Cardiac muscle cell (in vitro differentiated cells and primary cell): ENCODE measurements around the gene HLA-DPA1. TPM values are rescaled to one million over a fixed set of nuclear protein-coding genes. Genes with fewer than 3 reads are reported as not detected.
A peak's percentile ranks its signal among the peaks of the same experiment; 100 is the strongest.

Experiments
- DNase-seq, 2 donors: peaks; one replicate each; pipeline versions ENCODE4 v3.0.0 to v3.0.0-alpha.2; 2010 to 2017; ENCODE audit warnings: low read depth in 1 of 2, low spot score in 1 of 2
- H3K27ac ChIP-seq: fragments of 200-600 bp; sonication (generic); 2 replicates; pipeline ENCODE4 v1.5.1; 2016
- H3K27me3 ChIP-seq: fragments of 200-600 bp; sonication (generic); 2 replicates; pipeline ENCODE4 v1.6.0; 2016; ENCODE audit warnings: control low read depth
- H3K36me3 ChIP-seq: fragments of 200-600 bp; sonication (generic); 2 replicates; pipeline ENCODE4 v1.5.1; 2016; ENCODE audit warnings: control low read depth
- H3K4me1 ChIP-seq: fragments of 200-600 bp; sonication (generic); 2 replicates; pipeline ENCODE4 v1.8.1; 2017; ENCODE audit warnings: low read depth, mild to moderate bottlenecking, mixed run types
- H3K4me3 ChIP-seq: fragments of 200-600 bp; sonication (generic); 2 replicates; pipeline ENCODE4 v1.5.1; 2016; ENCODE audit warnings: mild to moderate bottlenecking
- H3K9me3 ChIP-seq: fragments of 200-600 bp; sonication (generic); 2 replicates; pipeline ENCODE4 v1.5.1; 2017; ENCODE audit warnings: low read depth, mild to moderate bottlenecking, control low read depth
- CTCF ChIP-seq: IDR thresholded peaks from 2 replicates; pipeline ENCODE4 v1.5.1; 2012; ENCODE audit warnings: low read depth, mild to moderate bottlenecking, low read length
- polyA plus RNA-seq: library from polyadenylated mRNA; unstranded; fragments of >200 nt; fragmentation: Nextera tagmentation; extraction: Ambion mirVana; gene quantifications from 2 replicates; pipeline ENCODE4 v1.2.1, GENCODE V29; 2016
- total RNA-seq: library from RNA; depleted of rRNA; stranded (reverse); fragments of >200 nt; gene quantifications from 2 replicates; pipeline ENCODE4 v1.2.3, GENCODE V29; 2016

HLA-DPA1 gene
- total and polyA plus RNA-seq, 2 experiments from 2014 or later: 0.21 to 1.9 TPM

DNA sequence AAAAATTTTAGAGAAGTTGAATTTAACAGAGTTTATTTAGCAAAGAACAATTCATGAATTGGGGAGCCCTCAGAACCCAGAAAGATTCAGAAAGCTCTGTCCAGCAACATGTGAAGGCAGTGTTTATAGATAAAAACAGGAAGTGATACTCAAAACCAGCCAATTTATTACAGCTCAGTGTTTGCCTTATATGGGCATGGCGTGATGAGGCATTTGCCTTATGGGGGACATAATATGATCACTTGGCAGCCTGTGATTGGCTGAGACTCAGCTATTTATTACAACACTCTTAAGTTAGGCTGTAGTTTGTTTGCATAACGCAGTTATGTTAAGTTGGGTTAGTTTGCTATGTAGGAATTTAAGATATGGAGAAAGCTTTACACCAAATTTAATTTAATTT is 11.5 kb downstream of the HLA-DPA1 start:
- Histone ChIP-seq H3K27me3 (peaks cover 8% of the 10 kb centered on the region), H3K36me3 (no peaks in the 10 kb centered on the region), H3K27ac (no peak overlapping the region), H3K9me3 (no peaks in the 10 kb centered on the region), H3K4me1 (no peaks in the 10 kb centered on the region), H3K4me3 (no peak overlapping the region)
- DNase-seq: peak in 1 of 2 donors; percentile 38
- TF ChIP-seq CTCF: no peak

DNA sequence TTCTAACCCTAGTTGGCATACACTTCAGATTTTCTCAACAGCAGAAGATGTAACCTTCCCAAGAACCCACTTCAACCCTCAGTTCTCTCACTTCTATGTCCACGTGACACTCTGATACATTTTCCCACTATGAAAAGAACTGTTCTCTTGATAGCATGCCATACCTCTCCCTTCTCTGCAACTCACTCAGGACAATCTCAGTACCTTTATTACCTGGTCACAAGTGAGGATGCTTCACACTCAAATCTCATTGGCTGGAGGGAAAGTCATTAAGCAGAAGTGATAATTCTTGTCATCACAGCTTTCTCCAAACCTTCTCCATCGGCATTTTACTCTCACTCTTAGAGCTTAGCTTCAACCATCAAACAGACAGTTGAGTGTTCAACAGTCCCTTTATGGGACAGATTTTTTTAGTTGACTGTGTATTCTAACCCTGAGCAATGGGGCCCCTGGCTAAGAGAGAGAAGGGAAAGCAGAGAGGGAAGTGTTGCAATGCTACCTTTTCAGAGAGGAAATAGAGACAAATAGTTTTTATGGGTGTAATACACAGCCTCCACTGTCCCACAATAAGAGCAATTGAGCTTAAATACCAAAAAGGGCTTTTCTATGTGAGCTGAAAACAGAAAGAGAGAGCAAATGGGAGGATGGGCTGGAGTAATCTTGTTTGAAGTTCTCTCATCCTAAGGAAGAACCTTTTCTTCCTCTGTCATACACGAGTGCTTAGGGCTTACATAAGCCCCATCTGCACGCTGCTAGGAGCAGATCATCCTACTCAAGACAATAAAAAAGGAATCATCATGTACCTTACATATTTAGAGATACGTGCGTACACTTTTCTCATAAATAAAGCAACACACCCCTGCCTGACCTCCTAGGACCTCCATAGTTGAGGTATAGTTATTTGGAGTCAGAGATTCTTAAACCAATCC is 16.0 kb downstream of the HLA-DPA1 start:
- no peak for DNase-seq
- no peaks in the 10 kb centered on the region for H3K27me3 ChIP-seq
- no peak overlapping the region for H3K4me3 ChIP-seq
- H3K36me3 ChIP-seq: no peaks in the 10 kb centered on the region
- no peaks in the 10 kb centered on the region for H3K9me3 ChIP-seq
- no peak overlapping the region for H3K27ac ChIP-seq
- TF ChIP-seq CTCF: no peak
- no peaks in the 10 kb centered on the region for H3K4me1 ChIP-seq

- DNase-seq: peak in 1 of 2 donors; percentile 41
- no peaks in the 10 kb centered on the region for H3K4me1 ChIP-seq
- no peak for TF ChIP-seq CTCF
- no peak overlapping the region for H3K4me3 ChIP-seq
- H3K9me3 ChIP-seq: no peaks in the 10 kb centered on the region
- H3K36me3 ChIP-seq: no peaks in the 10 kb centered on the region
- H3K27ac ChIP-seq: no peak overlapping the region
- no peaks in the 10 kb centered on the region for H3K27me3 ChIP-seq
These were observed 20.2 kb downstream of the HLA-DPA1 start for GRCh38 chr6:33053230-33053629.

DNA sequence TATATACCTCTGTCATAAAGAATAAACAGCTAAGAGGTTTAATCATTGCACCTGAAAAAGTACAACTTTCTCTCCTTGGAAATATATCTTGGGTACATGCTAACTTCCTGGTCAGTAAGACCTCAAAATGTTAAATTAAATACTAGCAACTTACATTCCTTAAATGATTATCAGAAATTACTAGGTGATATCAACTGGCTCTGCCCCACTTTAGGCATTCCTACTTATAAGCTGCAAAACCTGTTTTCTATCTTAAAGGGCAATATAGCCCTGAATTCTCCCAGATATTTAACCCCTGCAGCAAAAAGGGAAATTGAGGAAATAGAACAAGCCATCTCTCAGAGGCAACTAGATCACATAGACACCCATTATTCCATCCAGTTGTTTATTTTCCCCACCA is 20.8 kb downstream of the HLA-DPA1 start:
- no peak overlapping the region for H3K4me3 ChIP-seq
- no peaks in the 10 kb centered on the region for H3K4me1 ChIP-seq
- no peak for TF ChIP-seq CTCF
- H3K9me3 ChIP-seq: no peaks in the 10 kb centered on the region
- H3K27me3 ChIP-seq: no peaks in the 10 kb centered on the region
- no peak for DNase-seq
- H3K27ac ChIP-seq: no peak overlapping the region
- H3K36me3 ChIP-seq: no peaks in the 10 kb centered on the region

GRCh38 chr6:33050014-33050810 is 23.2 kb downstream of the HLA-DPA1 start:
- Histone ChIP-seq H3K4me1 (no peaks in the 10 kb centered on the region), H3K27ac (no peak overlapping the region), H3K27me3 (no peaks in the 10 kb centered on the region), H3K9me3 (no peaks in the 10 kb centered on the region), H3K4me3 (no peak overlapping the region), H3K36me3 (no peaks in the 10 kb centered on the region)
- TF ChIP-seq CTCF: no peak
- no peak for DNase-seq
